PFSK-1 (cell line): Measurements from ENCODE around the gene FIBCD1.

Experiments used
- POLR2AphosphoS5 ChIP-seq: IDR thresholded peaks from 2 replicates; pipeline ENCODE4 v1.6.1; 2012; ENCODE audit warnings: low read depth, mild to moderate bottlenecking, control low read depth, low read length, moderate library complexity
- REST ChIP-seq, 2 experiments: IDR thresholded peaks; 2 replicates each; pipeline versions ENCODE4 v1.6.1 to v1.8.0; 2011 to 2012; ENCODE audit warnings: low read depth in 2 of 2, low read length in 2 of 2, control low read depth in 1 of 2, inconsistent platforms in 1 of 2, mild to moderate bottlenecking in 1 of 2, moderate library complexity in 1 of 2; ENCODE audit not compliant: insufficient read depth in 1 of 2
- TAF1 ChIP-seq: IDR thresholded peaks from 2 replicates; pipeline ENCODE4 v1.6.1; 2012; ENCODE audit warnings: low read length, control low read depth, borderline replicate concordance; ENCODE audit not compliant: insufficient read depth

- TF ChIP-seq REST (IDR thresholded peaks at IDR 0.05; ENCODE audit: insufficient read depth in 1 of 2, low read depth in 2 of 2, low read length in 2 of 2) (no peak), TAF1 (no peak), POLR2AphosphoS5 (no peak)
These were observed 43.8 kb upstream of the FIBCD1 start for GRCh38 chr9:130982636-130983358.
